Stimulated activated CD8-positive, alpha-beta memory T cell treated with anti-CD3 and anti-CD28 coated beads, Interleukin-2, amount 100 ng/mL, for 1 hour (primary cell): ENCODE measurements around the gene NUPR1.
"Not testable (repeated sequence)": the region's sequence is repeated elsewhere in the genome, so short reads cannot be mapped to it uniquely, and the experiment has no call there.

Experiments
- DNase-seq, 2 donors: peaks; one replicate each; pipeline ENCODE4 v3.0.0-alpha.2; 2020; ENCODE audit warnings: low read depth in 2 of 2

NUPR1 gene

DNA sequence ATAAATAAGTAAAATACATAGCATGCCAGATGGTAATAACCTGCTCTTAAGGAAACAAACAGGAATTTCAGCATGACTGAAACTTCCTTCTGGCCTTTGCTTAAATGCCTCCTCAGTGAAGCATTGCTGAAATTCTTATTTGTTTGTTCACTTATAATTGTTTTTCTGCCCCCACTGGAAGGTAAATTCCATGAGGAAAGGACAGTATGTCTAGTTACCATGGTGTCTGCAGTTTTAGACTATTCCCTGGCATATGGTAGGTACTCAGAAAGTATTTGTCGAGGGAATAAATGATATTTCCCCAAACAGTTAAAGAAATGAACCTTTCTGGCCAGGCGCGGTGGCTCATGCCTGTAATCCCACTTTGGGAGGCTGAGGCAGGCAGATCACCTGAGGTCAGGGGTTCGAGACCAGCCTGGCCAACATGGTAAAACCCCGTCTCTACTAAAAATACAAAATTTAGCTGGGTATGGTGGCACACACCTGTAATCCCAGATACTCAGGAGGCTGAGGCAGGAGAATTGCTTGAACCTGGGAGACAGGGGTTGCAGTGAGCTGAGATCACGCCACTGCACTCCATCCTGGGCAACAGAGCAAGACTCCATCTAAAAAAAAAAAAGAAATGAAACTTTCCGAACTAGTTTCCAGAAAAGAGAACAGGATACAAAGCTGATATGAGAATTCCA is 11.5 kb downstream of the NUPR1 start:
- not testable (repeated sequence) for DNase-seq

DNA sequence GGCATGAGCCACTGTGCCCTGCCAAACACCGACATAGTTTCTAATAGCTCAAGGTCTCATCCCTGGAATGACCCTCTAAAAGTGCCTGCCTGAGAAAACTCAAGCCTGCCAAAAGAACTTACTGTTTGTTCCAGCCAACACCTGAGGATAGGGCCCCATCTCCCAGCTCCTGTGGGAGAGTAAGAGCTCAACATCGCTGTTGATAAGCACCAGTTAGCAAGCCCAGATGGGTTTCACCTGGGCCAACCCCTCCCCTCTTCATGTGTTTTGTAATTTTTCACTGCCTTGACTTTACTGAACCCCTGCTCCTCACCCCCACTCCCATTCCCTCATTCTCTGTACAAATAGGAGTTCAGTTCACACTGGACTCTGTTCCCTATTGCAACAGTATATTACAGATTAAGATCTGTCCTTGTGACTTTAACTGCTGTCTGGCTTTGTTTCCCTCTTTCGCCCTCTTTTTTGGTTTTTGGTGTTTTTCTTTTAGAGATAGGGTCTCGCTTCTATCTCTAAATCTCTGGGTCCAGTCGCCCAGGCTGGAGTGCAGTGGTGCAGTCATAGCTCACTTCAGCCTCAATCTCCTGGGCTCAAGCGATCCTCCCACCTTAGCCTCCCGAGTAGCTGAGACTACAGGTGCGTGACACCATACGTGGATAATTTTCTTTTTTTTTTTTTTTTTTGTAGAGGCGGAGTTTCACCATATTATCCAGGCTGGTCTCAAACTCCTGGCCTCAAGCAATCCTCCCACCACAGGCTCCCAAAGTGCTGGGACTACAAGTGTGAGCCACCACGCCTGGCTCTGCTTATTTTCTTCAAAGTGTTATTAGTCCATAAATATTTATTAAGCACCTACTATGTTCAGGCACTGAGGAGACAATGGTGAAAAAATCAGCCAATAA is 12.3 kb downstream of the NUPR1 start:
- DNase-seq: no peak

DNA sequence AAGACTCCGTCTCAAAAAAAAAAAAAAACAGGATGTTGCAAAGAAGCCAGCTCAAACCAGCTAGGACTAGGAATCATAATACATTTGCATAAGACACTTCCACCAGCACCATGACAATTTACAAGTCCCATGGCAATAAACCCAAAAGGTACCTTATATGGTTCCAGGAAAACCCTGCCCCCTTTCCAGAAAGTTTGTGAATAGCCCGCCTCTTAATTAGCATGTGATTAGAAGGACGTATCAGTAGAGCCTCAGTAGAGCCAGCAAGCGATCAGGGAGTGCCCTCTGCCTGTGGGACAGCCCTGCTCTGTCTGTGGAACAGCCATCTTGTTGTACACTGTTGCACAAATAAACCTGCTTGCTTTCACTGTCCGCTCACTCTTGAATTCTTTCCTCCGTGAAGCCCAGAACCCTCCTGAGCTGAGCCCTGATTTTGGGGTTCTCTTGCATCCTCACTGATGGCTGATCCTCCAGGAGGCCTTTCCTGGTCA is 14.0 kb downstream of the NUPR1 start:
- no peak for DNase-seq

DNA sequence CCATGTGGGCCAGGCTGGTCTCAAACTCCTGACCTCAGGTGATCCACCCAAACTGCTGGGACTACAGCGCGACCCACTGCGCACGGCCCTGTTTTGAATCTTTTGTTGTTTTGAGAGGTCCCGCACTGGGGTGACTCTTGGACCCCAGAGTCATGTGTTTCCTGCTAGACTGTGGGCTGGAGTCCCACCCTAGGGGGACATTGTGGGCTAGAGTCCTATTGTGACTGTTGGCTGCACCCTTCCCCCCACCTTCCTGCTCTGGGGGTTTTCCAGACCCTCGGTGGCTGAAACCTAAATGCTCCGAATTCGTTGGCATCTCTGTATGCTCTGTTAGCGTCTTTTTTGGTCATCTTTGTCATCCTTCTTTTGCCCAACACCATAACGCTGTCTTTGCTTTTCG is 16.0 kb downstream of the NUPR1 start:
- no peak for DNase-seq

DNA sequence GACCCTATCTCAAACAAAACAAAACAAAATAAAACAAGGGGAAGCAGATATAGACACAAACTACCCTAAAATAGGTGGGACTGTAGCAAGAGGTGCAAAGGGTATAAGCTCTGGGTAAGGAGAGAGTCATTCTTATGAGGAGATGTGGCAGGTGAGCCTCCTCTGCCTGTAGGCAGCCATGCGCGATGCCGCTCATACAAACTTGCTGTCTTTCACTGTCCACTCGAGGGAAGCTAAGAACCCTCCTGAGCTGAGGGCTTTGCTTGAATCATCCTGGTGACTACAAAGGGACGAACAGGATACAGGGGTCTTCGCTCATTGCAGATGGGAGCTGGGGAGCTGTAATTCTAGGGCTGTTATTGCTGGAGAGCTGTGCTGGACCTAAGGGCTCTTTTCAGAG is 17.3 kb downstream of the NUPR1 start:
- no peak for DNase-seq

DNA sequence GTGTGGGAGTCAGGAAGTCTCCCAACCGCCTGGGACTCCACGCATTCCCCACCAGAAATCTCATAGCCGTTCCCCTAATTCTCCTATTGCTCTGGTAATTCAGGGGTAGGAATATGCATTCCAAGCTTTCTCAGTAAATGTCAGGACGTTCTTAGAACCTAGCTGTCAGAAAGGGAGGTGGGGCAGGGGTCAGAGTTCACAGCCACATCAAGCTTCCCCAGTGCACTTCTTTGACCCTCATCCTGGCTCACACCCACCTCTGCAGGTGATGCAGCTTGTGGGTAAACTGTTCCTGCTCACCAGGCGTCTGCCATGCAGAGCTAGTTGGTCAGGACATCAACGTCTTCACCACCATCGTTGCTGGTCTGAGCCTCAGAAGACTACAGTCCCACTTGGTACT is 18.1 kb downstream of the NUPR1 start:
- DNase-seq: no peak

DNA sequence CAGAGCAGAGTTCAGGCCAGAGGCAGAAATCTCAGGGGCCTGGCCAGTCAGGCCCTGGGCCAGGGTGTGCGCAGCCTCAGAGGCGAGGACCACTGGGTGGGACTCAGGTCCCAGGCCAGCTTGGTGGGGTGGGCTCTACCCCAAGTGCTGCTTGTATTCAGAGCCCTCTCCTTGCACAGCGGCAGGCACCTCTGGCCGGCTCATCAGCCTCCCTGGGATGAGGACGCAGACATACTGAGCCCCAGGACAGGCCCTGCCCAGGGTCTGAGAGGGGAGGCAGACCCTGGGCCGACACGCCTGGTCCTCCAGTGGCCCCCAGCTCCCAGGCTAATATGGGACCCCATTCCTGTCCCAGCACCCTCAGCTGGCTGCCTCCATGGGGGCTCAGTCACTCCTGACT is 24.5 kb downstream of the NUPR1 start:
- no peak for DNase-seq

DNA sequence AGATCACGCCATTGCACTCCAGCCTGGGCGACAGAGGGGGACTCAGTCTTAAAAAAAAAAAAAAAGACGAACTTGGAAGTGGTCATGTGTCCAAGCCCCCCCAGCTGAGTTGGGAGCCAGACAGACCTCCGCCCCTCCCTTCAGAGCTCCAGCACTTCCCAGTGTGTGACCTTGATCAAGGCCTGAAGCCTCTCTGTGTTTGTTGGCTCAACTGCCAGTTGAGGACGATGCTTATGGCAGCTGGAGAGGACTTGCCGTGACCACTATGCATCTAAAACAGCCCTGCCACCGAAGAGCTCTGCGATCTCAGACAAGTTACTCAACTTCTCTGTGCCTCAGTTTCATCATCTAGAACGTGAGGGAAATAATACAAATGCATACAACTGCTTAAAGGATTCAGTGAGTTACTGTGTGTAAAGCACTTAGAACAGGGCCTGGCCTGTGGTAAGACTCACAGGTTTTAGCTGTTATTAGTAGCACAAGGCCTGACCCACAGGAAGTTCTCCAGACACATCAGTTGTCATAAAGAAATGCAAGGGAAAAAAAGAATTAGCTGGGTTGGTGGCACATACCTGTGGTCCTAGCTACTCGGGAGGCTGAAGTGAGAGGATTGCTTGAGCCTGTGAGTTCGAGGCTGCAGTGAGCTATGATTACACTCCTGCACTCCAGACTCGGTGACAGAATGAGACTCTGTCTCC is 25.1 kb downstream of the NUPR1 start:
- no peak for DNase-seq

DNA sequence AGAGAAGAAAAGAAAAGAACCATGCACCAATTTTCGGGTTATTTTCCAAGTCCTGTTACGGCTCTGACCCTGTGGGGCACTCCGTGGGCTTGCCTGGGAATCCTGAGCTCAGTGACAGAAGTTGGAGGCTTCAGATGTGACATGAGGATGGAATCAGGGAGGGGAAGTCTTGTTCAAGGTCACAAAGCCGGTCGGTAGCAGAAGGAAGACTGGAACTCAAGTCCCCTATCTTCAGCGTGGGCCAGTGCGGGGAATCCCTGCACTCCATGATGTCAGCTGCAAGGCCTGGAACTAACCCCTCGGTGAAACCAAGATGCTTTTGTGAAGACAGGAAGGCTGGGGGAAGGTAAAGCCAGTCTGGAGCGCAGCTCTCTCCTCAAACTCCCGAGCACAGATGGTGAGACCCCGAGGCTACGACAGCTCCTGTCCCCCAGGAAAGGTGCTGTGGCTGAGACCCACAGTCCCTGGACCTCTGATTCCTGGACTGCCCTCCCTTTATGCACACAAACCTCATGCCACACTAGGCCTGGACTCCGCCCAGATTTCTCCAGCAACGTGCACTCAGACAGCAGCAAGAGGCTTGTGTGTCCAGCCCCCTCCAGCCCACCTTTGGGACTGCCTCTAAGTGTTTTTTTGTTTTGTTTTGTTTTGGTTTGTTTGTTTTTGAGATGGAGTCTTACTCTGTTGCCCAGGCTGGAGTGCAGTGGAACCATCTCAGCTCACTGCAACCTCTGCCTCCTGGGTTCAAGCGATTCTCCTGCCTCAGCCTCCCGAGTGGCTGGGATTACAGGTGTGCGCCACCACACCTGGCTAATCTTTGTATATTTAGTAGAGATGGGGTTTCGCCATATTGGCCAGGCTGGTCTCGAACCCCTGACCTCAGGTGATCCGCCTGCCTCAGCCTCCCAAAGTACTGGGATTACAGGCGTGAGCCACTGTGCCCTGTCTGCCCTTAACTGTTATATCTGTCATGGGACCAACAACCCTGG is 26.7 kb downstream of the NUPR1 start:
- DNase-seq: no peak

DNA sequence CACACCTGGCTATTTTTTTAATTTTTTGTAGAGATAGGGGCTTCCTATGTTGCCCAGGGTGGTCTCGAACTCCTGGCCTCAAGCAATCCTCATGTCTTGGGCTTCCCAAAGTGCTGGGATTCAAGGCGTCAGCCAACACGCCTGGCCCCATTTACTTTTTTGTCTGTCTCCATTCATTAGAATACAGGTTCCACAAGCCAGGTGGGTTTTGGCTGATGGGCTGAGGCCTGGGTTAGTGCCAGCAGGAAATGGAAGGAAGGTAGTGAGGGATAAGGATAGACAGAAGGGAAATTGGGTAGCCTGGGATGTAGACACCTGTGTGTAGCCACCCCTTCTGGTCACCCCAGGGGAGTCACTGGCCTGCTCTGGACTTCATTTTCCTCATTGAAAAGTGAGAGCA is 27.7 kb downstream of the NUPR1 start:
- no peak for DNase-seq

DNA sequence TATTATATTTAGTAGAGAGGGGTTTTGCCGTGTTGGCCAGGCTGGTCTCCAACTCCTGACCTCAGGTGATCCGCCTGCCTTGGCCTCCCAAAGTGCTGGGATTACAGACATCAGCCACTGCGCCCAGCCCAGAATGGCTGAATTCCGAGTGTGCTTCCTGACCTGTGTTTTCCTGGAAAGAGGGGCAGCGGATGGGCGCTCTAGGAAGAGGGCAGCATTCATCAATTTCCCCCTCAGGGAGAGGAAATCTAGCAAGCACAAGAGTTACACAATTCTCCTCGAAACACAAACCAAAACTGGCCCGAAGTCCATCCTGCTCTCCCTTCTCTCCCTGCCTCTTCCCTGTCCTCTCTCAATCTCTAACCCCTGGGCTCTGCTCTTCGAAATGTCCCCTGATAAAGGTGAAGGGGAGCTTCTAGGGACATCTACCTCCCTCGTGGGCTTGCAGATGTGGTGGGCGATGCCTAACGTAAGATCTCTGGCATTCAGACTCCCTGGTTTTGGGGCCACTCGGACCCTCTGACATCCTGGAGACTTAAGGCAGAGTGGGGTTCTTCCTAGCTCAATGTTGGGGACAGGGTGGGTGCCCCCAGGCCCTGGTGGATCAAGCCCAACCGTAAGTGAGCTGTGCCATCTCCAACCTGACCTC is 33.2 kb downstream of the NUPR1 start:
- no peak for DNase-seq

DNA sequence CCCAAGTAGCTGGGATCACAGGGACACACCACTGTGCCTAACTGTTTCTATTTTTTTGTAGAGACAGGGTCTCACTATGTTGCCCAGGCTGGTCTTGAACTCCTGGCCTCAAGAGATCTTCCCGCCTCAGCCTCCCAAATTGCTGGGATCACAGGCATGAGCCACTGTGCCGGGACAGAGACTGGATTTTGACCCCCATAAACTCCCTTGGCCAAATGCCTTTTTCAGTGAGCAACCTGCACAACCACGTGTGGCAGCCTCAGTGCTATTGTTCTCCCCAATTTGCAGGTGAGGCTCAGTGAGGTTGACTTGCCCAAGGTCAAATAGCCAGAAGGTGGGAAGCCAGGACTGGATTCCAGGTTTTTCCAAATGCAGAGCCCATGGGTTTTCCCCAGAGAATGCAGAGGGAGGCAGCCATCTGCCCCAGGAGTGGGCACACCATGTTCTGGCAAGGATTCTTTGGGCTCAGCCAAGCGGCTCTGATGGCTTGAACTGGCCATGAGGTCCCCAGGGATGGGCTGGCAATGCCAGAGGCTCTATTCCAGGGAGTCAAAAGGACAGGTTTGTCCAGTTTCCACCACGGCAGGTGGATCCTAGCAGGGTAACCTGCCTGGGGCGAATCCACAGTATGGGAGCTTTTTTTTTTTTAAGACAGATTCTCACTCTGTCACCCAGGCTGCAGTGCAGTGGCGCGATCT is 33.9 kb downstream of the NUPR1 start:
- DNase-seq: no peak

DNA sequence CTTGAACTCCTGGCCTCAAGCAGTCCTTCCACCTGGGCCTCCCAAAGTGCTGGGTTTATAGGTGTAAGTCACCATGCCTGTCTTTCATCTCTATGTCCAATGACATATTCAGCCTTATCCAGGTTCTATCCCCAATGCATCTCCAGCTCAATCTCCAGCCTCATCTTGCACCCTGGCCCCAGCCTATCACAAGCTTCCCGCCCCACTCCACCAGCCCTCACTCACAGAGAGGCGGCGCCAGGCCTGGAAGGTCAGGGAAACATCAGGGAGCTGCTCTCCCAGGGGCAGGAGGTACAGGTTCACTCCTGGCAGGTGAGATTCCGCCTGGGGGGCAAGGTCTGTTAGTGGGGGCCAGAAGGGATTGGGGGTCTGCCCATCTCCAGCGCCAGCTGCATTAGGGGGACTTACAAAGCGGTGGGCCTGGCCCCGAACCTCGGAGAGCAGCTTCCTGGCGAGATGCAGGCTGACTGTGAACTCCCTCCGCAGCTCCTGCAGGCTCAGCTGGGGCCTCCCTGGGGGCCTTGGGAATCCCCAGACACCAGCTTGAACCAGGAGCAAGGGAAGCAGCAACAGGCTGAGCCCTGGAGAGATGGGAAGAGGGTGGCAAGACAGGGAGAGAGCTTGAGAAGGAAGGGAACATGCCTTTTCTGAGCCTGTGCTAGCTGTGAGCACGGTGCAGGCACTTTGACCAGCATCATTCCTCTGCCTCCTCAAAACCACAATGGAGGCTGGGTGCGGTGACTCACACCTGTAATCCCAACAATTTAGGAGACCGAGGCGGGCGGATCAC is 35.1 kb downstream of the NUPR1 start:
- no peak for DNase-seq

DNA sequence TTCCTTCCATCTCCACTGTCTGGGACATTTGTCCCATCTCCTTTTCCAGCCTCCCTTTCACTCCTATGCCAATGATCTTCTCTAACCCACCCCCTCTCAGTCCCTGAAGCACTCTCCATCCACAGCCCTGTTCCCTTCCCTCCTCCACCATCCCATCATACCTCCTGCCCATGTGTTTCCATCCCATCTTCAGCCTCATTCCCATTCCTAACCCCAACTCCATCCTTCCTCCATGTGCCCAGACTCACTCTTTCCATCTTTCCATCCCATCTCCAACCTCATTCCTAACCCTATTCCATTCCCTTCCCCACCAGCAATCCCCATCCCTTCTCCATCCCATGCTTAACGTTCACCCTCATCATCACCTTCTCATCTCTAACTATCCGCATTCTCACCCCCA is 36.5 kb downstream of the NUPR1 start:
- no peak for DNase-seq

DNA sequence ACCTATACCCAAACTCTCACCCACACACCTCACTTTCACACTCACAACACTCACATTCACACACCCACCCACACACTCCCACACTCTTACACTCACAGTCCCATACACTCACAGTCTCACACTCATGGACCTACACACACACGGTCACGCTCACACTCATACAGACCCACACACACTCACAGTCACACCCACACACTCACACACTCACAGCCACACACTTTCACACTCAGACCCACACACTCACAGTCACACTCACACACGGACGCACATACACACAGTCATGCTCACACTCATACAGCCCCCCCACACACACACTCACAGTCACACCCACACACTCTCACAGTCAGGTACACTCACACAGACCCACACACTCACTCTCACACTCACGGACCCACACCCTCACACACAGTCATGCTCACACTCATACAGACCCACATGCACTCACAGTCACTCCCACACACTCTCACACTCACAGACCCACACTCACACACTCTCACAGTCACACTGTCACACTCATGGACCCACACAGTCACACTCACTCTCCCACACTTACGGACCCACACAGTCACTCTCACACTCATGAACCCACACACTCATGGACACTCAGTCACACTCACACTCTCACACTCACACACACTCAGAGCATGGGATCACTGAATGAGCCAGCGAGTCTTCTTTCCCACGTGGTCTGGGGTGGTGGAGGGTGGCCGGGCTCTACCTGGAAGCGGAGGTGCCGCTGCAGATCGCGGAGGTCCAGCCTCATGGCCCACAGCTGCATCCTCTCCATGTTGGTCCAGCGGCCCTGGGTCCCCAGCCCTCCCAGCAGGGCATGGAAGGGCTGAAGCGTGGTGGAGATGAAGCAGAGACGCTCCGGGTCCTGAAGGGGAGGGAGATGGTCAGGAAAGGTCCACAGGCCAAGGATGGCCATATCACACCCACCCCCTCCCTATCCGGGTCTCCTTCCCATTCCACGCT is 37.2 kb downstream of the NUPR1 start:
- DNase-seq: no peak

DNA sequence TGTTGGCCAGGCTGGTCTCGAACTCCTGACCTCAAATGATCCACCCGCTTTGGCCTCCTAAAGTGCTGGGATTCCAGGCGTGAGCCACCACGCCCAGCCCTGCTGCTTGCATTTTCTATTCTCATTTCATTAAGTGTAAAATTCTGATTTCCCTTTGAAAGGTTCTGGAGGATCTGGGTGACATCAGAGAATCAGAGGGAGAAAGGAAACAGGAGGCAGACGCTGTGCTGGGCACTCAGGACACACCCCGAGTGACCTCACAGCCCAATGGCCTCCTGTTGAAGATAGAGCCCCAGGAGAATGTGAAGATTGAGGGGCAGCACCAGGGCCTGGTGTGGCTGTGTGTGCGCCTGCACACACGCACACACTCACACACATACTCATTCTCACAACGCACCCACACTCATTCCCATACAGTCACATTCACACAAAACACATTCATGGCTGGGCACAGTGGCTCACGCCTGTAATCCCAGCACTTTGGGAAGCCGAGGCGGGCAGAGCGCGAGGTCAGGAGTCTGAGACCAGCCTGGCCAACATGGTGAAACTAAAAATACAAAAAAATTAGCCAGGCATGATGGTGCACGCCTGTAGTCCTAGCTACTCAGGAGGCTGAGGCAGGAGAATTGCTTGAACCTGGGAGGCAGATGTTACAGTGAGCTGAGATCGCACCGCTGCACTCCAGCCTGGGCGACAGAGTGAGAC is 38.1 kb downstream of the NUPR1 start:
- DNase-seq: not testable (repeated sequence)

DNA sequence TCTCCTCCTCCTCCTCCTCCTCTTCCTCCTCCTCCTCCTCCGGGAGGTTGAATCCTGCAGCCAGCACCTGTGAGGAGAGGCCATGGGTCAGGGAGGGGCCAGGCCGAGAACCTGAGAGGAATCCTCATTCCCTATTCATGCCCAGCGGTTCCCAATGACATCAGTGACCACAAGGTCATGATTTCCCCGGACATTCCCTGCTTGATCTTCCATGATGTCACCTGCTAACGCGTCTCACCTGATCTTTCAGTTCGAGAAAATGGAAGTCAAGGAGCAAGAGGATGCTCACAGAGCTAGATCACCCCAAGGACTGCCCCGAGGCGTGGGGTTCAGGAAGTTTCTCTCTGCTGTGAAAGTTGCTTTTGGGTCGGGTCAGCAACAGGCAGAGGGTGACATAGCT is 38.9 kb downstream of the NUPR1 start:
- DNase-seq: no peak
